22Rv1 (cell line): ENCODE results near the gene DERA.
"Not testable (repeated sequence)": the region's sequence is repeated elsewhere in the genome, so short reads cannot be mapped to it uniquely, and the experiment has no call there.

Source experiments
- H3K27ac ChIP-seq: fragments of 450-650 bp; 2 replicates; pipeline ENCODE4 v1.5.1; 2017
- CTCF ChIP-seq: fragments of 450-650 bp; IDR thresholded peaks from 2 replicates; pipeline ENCODE4 v1.5.1; 2017; ENCODE audit warnings: mild to moderate bottlenecking
- ZFX ChIP-seq: fragments of 450-650 bp; IDR thresholded peaks from 2 replicates; pipeline ENCODE4 v1.6.1; 2017; ENCODE audit warnings: antibody characterized with exemption, borderline replicate concordance

Gene DERA

GRCh38 chr12:15910864-15911721, at the start of gene DERA:
TSS of gene DERA (plus strand) at chr12:15911332. CDS start at chr12:15911384, 52 bp downstream.
- H3K27ac ChIP-seq, result peak within 1 kb of the TSS; percentile 75
- no peak for TF ChIP-seq ZFX
- TF ChIP-seq CTCF, result 0 out of 2 replicates have a peak, but pooled peaks have one; percentile 3

GRCh38 chr12:15861404-15861803, 49.7 kb upstream of the DERA start:
- no peak overlapping the region for H3K27ac ChIP-seq
- TF ChIP-seq ZFX, result no peak
- no peak for TF ChIP-seq CTCF

GRCh38 chr12:15862840-15863239, 48.3 kb upstream of the DERA start:
- no peak for TF ChIP-seq CTCF
- no peak for TF ChIP-seq ZFX
- H3K27ac ChIP-seq, result no peak overlapping the region

- no peak overlapping the region for H3K27ac ChIP-seq
Measured at GRCh38 chr12:15863372-15863771, 47.8 kb upstream of the DERA start.

GRCh38 chr12:15863984-15864383, 47.1 kb upstream of the DERA start:
- TF ChIP-seq ZFX, result no peak
- no peak for TF ChIP-seq CTCF
- no peak overlapping the region for H3K27ac ChIP-seq

More at GRCh38 chr12:15863372-15863771, 47.8 kb upstream of the DERA start:
- no peak for TF ChIP-seq CTCF
- TF ChIP-seq ZFX, result no peak

GRCh38 chr12:15868186-15868585, 42.9 kb upstream of the DERA start:
- TF ChIP-seq ZFX, result no peak
- TF ChIP-seq CTCF, result no peak
- H3K27ac ChIP-seq, result no peak overlapping the region

- no peak for TF ChIP-seq ZFX
- no peak for TF ChIP-seq CTCF
Measured at GRCh38 chr12:15873556-15873955, 37.6 kb upstream of the DERA start.

GRCh38 chr12:15874556-15875145, 36.5 kb upstream of the DERA start:
- not testable (repeated sequence) for H3K27ac ChIP-seq

More at GRCh38 chr12:15873556-15873955, 37.6 kb upstream of the DERA start:
- no peak overlapping the region for H3K27ac ChIP-seq
